Choroid plexus epithelial cell (primary cell): ENCODE results near the gene ARL14.

Source experiments
- DNase-seq: peaks from one replicate; pipeline ENCODE4 v3.0.0-alpha.2; 2010; ENCODE audit warnings: low read depth
- H3K4me3 ChIP-seq: 2 replicates; pipeline ENCODE4 v1.5.1; 2011; ENCODE audit warnings: low read depth, mild to moderate bottlenecking, control low read depth, low read length, moderate library complexity
- CTCF ChIP-seq: conservative IDR thresholded peaks from 2 replicates; pipeline ENCODE4 v1.5.1; 2011; ENCODE audit warnings: low read depth, mild to moderate bottlenecking, control low read depth, inconsistent platforms, low read length, moderate library complexity

Gene ARL14

DNA sequence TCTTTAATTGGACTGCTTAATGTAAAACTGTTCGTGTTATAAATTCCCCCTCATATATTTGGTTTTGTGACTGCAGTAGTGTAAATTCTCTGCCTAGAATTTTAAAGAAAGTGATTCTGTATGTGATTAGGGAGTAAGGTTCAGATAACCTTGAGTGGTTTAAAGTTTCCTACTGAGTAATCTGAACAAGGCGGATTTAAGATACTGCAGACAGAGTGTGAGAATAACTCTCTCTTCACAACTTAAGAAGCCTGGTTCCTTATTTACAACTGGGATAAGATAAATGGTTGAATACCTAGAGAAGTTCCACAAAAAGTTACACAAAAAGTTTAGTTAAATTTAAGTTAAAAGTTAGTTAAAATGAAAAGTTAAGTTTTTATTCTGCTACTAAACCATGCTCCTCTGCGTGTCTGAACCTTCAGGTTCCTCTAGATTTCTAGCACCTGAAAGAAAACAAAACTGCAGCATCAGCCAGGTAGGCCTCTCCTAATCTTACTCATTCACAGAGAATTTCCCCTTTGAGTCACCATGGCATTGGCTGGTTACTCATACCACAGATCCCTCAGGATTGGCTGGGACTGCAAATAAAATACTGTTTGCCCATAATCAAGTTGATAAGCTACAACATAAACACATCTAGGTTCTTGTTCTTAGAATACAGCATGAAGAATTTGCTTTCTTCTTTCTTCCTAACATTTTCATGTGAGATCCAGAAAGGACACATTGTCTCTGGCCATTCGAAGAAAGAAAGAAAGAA, at the start of gene ARL14:
ARL14 (plus strand) TSS at position 614 of the 757 bp plus-strand sequence. CDS start 187 bp downstream, outside the sequence.
- H3K4me3 ChIP-seq: no peak within 1 kb of the TSS
- peak; percentile 50 for DNase-seq
- no peak for TF ChIP-seq CTCF

GRCh38 chr3:160629491-160629890, 47.5 kb upstream of the ARL14 start:
- DNase-seq: no peak
- no peak overlapping the region for H3K4me3 ChIP-seq
- no peak for TF ChIP-seq CTCF

GRCh38 chr3:160633361-160634083, 43.4 kb upstream of the ARL14 start:
- H3K4me3 ChIP-seq: no peak overlapping the region
- no peak for TF ChIP-seq CTCF
- DNase-seq: no peak

DNA sequence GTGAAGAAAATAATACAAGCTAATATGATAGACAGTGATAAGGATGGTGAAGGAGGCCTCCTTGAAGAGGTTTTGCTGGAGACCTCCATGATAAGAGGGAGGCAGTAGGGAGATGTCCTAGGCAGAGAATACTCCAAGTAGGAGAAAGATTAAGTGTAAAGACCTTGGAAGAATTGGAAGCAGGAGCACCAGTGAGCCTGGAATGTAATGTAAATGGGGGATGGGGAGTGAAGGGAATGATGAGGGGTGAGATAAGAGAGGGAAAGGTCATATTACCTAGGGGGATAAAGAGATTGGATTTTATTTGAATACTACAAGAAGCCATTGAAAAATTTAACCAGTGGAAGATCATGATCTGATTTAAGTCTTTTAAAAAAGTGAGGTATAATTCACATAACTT, 41.7 kb upstream of the ARL14 start:
- TF ChIP-seq CTCF: no peak
- no peak overlapping the region for H3K4me3 ChIP-seq
- no peak for DNase-seq

DNA sequence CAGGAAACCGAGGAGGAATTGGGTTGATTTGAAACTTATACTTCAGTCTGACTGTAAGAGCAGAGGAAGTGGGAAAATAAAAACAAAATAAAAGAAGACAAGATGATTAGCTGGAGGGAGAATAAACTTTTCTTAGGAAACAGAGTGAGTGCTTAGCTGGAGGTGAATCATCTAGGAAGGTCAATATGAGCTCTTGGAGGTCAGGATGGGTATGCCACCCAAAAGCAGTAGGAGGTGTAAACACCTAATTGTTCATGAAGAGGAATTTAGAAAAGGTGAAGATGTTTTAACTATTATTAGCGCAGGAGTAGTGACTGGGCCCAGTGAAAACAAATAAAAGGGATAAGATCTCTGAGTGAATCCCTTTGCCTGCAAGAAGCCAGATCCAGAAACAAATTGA, 39.9 kb upstream of the ARL14 start:
- no peak for DNase-seq
- H3K4me3 ChIP-seq: no peak overlapping the region
- no peak for TF ChIP-seq CTCF

- DNase-seq: no peak
- TF ChIP-seq CTCF: no peak
- no peak overlapping the region for H3K4me3 ChIP-seq
Measured at GRCh38 chr3:160638184-160638583, 38.8 kb upstream of the ARL14 start.
